CD4-positive, alpha-beta T cell treated with Interleukin-17A for 4 hours (primary cell): ENCODE data around the gene HNRNPCL2.
"Not testable (repeated sequence)": the region's sequence is repeated elsewhere in the genome, so short reads cannot be mapped to it uniquely, and the experiment has no call there.

Experiments
- DNase-seq: peaks from one replicate; pipeline ENCODE4 v3.0.0-alpha.2; 2020; ENCODE audit warnings: mixed read lengths

HNRNPCL2 gene

DNA sequence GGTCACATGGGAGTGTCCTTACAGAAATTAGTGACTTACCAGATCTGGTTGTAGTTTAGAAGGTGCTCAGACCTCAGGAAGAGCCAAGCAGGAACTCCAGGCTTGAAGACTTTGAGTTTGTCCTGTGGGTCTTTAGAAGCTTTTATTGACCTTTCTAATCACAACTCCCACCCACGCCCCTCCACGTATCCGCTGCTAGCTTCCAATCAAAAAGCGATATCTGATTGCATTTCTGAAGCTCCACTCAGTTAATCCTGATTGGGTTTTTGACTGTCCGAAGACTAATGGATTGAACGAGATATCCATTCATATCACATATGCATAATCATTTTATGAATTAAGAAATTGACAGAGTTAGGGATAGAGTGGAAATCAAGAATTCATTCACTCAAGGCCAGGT lies at the start of gene HNRNPCL2:
Gene HNRNPCL2 (minus strand): TSS at position 101 of the 400 bp plus-strand sequence. CDS start 454 bp downstream, outside the sequence.
- not testable (repeated sequence) for DNase-seq

DNA sequence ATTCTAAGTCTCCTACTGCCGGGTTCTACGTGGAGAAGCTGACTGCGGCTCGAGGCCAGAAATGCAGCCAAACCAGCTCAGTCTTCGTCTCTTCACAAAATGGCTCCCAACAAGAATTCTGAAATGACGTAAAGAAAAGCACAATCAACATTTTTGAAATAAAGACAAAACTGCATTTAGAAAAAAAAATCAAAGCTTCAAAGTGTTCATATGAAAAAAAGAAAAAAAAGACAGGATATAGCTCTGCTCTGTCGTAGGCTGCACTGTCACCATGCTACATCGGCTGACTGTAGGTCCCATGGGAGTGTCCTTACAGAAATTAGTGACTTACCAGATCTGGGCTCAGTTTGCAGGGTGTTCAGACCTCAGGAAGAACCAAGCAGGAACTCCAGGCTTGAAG lies 48.9 kb upstream of the HNRNPCL2 start, which contains the start of gene HNRNPCL4:
Gene HNRNPCL4 (minus strand): TSS at position 101 of the 400 bp plus-strand sequence. CDS start 164 bp downstream, outside the sequence.
- not testable (repeated sequence) for DNase-seq

DNA sequence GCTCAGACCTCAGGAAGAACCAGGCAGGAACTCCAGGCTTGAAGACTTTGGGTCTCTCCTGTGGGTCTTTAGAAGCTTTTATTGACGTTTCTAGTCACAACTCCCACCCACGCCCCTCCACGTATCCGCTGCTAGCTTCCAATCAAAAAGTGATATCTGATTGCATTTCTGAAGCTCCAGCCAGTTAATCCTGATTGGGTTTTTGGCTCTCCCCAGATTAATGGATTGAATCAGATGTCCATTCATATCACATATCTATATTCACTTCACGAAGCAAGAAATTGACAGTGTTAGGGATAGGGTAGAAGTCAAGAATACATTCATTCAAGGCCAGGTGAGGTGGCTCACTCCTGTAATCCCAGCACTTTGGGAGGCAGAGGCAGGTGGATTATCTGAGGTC lies 39.3 kb upstream of the HNRNPCL2 start, which contains the start of gene PRAMEF26:
Gene PRAMEF26 (minus strand): TSS at position 101 of the 400 bp plus-strand sequence. CDS start 2,914 bp downstream, outside the sequence.
- DNase-seq: not testable (repeated sequence)

DNA sequence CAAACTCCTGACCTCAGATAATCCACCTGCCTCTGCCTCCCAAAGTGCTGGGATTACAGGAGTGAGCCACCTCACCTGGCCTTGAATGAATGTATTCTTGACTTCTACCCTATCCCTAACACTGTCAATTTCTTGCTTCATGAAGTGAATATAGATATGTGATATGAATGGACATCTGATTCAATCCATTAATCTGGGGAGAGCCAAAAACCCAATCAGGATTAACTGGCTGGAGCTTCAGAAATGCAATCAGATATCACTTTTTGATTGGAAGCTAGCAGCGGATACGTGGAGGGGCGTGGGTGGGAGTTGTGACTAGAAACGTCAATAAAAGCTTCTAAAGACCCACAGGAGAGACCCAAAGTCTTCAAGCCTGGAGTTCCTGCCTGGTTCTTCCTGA lies 46.2 kb downstream of the HNRNPCL2 start, which contains the start of gene PRAMEF25:
Gene PRAMEF25 (plus strand): TSS at position 301 of the 400 bp plus-strand sequence. CDS start 2,920 bp downstream, outside the sequence.
- not testable (repeated sequence) for DNase-seq
